IPS-18a (cell line): ENCODE data around the gene DISC1.
"Not testable (repeated sequence)": the region's sequence is repeated elsewhere in the genome, so short reads cannot be mapped to it uniquely, and the experiment has no call there.

ENCODE experiments used
- H3K27ac ChIP-seq: one replicate; pipeline ENCODE4 v1.5.1; 2013; ENCODE audit warnings: low read length
- H3K27me3 ChIP-seq: one replicate; pipeline ENCODE4 v1.6.1; 2013; ENCODE audit warnings: mild to moderate bottlenecking, low read length; ENCODE audit not compliant: control insufficient read depth, insufficient read depth
- H3K36me3 ChIP-seq: one replicate; pipeline ENCODE4 v1.6.1; 2013; ENCODE audit warnings: low read depth, low read length; ENCODE audit not compliant: control insufficient read depth
- H3K4me1 ChIP-seq: one replicate; pipeline ENCODE4 v1.6.1; 2013; ENCODE audit warnings: low read depth, low read length; ENCODE audit not compliant: control insufficient read depth
- H3K4me3 ChIP-seq: one replicate; pipeline ENCODE4 v1.5.1; 2013; ENCODE audit warnings: low read length
- H3K9ac ChIP-seq: one replicate; pipeline ENCODE4 v1.6.1; 2013; ENCODE audit warnings: mild to moderate bottlenecking, low read length, moderate library complexity
- H3K9me3 ChIP-seq: one replicate; pipeline ENCODE4 v1.6.1; 2013; ENCODE audit warnings: low read depth, low read length; ENCODE audit not compliant: control insufficient read depth

DISC1 gene

GRCh38 chr1:231936983-231937775 is 310.6 kb downstream of the DISC1 start:
- Histone ChIP-seq H3K9me3 (no peaks in the 10 kb centered on the region), H3K4me3 (no peak overlapping the region), H3K27ac (no peak overlapping the region), H3K27me3 (no peaks in the 10 kb centered on the region), H3K4me1 (no peaks in the 10 kb centered on the region), H3K36me3 (no peaks in the 10 kb centered on the region), H3K9ac (no peak overlapping the region)

GRCh38 chr1:231938211-231938610 is 311.6 kb downstream of the DISC1 start:
- no peaks in the 10 kb centered on the region for H3K9me3 ChIP-seq
- no peaks in the 10 kb centered on the region for H3K36me3 ChIP-seq
- H3K4me1 ChIP-seq, result no peaks in the 10 kb centered on the region
- no peak overlapping the region for H3K9ac ChIP-seq
- no peak overlapping the region for H3K27ac ChIP-seq
- no peaks in the 10 kb centered on the region for H3K27me3 ChIP-seq
- H3K4me3 ChIP-seq, result no peak overlapping the region

- Histone ChIP-seq H3K36me3 (no peaks in the 10 kb centered on the region), H3K9me3 (no peaks in the 10 kb centered on the region), H3K27me3 (no peaks in the 10 kb centered on the region), H3K27ac (no peak overlapping the region), H3K4me1 (no peaks in the 10 kb centered on the region), H3K9ac (no peak overlapping the region), H3K4me3 (no peak overlapping the region)
Observed at GRCh38 chr1:231938711-231939110, 312.1 kb downstream of the DISC1 start.

- Histone ChIP-seq H3K36me3 (no peaks in the 10 kb centered on the region), H3K27ac (no peak overlapping the region), H3K9me3 (no peaks in the 10 kb centered on the region), H3K4me3 (no peak overlapping the region), H3K4me1 (no peaks in the 10 kb centered on the region), H3K9ac (no peak overlapping the region), H3K27me3 (no peaks in the 10 kb centered on the region)
Observed at GRCh38 chr1:231939118-231939517, 312.5 kb downstream of the DISC1 start.

GRCh38 chr1:231940116-231940515 is 313.5 kb downstream of the DISC1 start:
- Histone ChIP-seq H3K9me3 (no peaks in the 10 kb centered on the region), H3K9ac (no peak overlapping the region), H3K27ac (no peak overlapping the region), H3K4me3 (no peak overlapping the region), H3K36me3 (no peaks in the 10 kb centered on the region), H3K4me1 (no peaks in the 10 kb centered on the region), H3K27me3 (no peaks in the 10 kb centered on the region)

GRCh38 chr1:231940701-231941100 is 314.1 kb downstream of the DISC1 start:
- no peak overlapping the region for H3K27ac ChIP-seq
- H3K27me3 ChIP-seq, result no peaks in the 10 kb centered on the region
- no peaks in the 10 kb centered on the region for H3K4me1 ChIP-seq
- H3K9me3 ChIP-seq, result no peaks in the 10 kb centered on the region
- no peaks in the 10 kb centered on the region for H3K36me3 ChIP-seq
- no peak overlapping the region for H3K9ac ChIP-seq
- no peak overlapping the region for H3K4me3 ChIP-seq

- Histone ChIP-seq H3K36me3 (no peaks in the 10 kb centered on the region), H3K27me3 (no peaks in the 10 kb centered on the region), H3K4me1 (no peaks in the 10 kb centered on the region), H3K4me3 (no peak overlapping the region), H3K9ac (no peak overlapping the region), H3K9me3 (no peaks in the 10 kb centered on the region), H3K27ac (no peak overlapping the region)
Observed at GRCh38 chr1:231943084-231943483, 316.5 kb downstream of the DISC1 start.

- H3K4me1 ChIP-seq, result peaks cover 11% of the 10 kb centered on the region
- not testable (repeated sequence) for H3K4me3 ChIP-seq, H3K9me3 ChIP-seq, H3K27me3 ChIP-seq, H3K27ac ChIP-seq, H3K36me3 ChIP-seq, H3K9ac ChIP-seq
Observed at GRCh38 chr1:231948102-231948501, 321.5 kb downstream of the DISC1 start.

GRCh38 chr1:231949277-231950091 is 322.9 kb downstream of the DISC1 start:
- Histone ChIP-seq H3K36me3 (no peaks in the 10 kb centered on the region), H3K27ac (no peak overlapping the region)

GRCh38 chr1:231950331-231951128 is 323.9 kb downstream of the DISC1 start:
- Histone ChIP-seq H3K27ac (no peak overlapping the region), H3K36me3 (no peaks in the 10 kb centered on the region), H3K4me1 (peaks cover 11% of the 10 kb centered on the region), H3K27me3 (no peaks in the 10 kb centered on the region), H3K9ac (no peak overlapping the region), H3K4me3 (no peak overlapping the region), H3K9me3 (no peaks in the 10 kb centered on the region)

More at GRCh38 chr1:231949277-231950091, 322.9 kb downstream of the DISC1 start:
- Histone ChIP-seq H3K27me3 (no peaks in the 10 kb centered on the region), H3K9me3 (no peaks in the 10 kb centered on the region), H3K4me1 (peaks cover 11% of the 10 kb centered on the region), H3K4me3 (no peak overlapping the region), H3K9ac (no peak overlapping the region)

GRCh38 chr1:231951374-231951773 is 324.8 kb downstream of the DISC1 start:
- Histone ChIP-seq H3K9ac (no peak overlapping the region), H3K4me3 (no peak overlapping the region), H3K27me3 (no peaks in the 10 kb centered on the region), H3K36me3 (no peaks in the 10 kb centered on the region), H3K4me1 (peaks cover 11% of the 10 kb centered on the region), H3K9me3 (no peaks in the 10 kb centered on the region), H3K27ac (no peak overlapping the region)
